ENCODE results near the gene CT47A1. TPM values are rescaled to one million over a fixed set of nuclear protein-coding genes. Genes with fewer than 3 reads are reported as not detected.
"Not testable (repeated sequence)": the region's sequence is repeated elsewhere in the genome, so short reads cannot be mapped to it uniquely, and the experiment has no call there.

CT47A1 gene
- not detected in 2 replicates for total RNA-seq (2021)
- not detected for Bru-seq, nascent RNA
- BruChase-seq, experiment 1, labeled RNA remaining after a 2-hour chase, result not detected
- not detected for BruChase-seq, experiment 2, labeled RNA remaining after a 6-hour chase
- long read RNA-seq, result 0 reads

- H2AFZ ChIP-seq; H3K27me3 ChIP-seq (ENCODE audit: insufficient read depth, low read depth); H3K36me3 ChIP-seq (ENCODE audit: low read depth); H3K9me2 ChIP-seq (ENCODE audit: insufficient read depth); H3K4me3 ChIP-seq; H3K4me1 ChIP-seq (replicated peaks; ENCODE audit: insufficient read depth); intact Hi-C loops (cut with micrococcal nuclease; ENCODE audit: unreplicated experiment); H3F3A ChIP-seq (ENCODE audit: insufficient read depth, low read depth); H3K4me2 ChIP-seq; H4K20me1 ChIP-seq (ENCODE audit: insufficient read depth); H3K27ac ChIP-seq; POLR2A ChIA-PET (ENCODE audit: unreplicated experiment); H3K79me2 ChIP-seq (ENCODE audit: low read depth); DNase-seq; H3K9me3 ChIP-seq (ENCODE audit: insufficient read depth, low read depth); CTCF ChIA-PET; BruUV-seq (replicated peaks): not testable (repeated sequence)
These were observed at the start of gene CT47A1 for GRCh38 chrX:120985660-120986059. CT47A1 (minus strand) TSS chrX:120985760; CDS start chrX:120985529, 231 bp downstream.

GRCh38 chrX:121032531-121032930, 47.0 kb upstream of the CT47A1 start:
- no peaks in the 10 kb centered on the region; the same call in none of the 2 replicates for H3K9me2 ChIP-seq (ENCODE audit: insufficient read depth)
- no peaks in the 10 kb centered on the region for H3K79me2 ChIP-seq (ENCODE audit: low read depth)
- no peaks in the 10 kb centered on the region for H3K27me3 ChIP-seq (ENCODE audit: insufficient read depth, low read depth)
- no peaks in the 10 kb centered on the region for H3F3A ChIP-seq (ENCODE audit: insufficient read depth, low read depth)
- no peak overlapping the region for H3K4me3 ChIP-seq
- no peak overlapping the region for H3K27ac ChIP-seq
- H3K4me2 ChIP-seq, result no peak overlapping the region
- ChIA-PET POLR2A (ENCODE audit: unreplicated experiment) (interaction anchor here (0.7 kb wide), 1 partner anchor 937 kb away, joined by 3 read pairs; no protein-coding TSS in a partner anchor), CTCF (no interaction called here)
- no peaks in the 10 kb centered on the region for H3K4me1 ChIP-seq (replicated peaks; ENCODE audit: insufficient read depth)
- intact Hi-C loops (cut with micrococcal nuclease; ENCODE audit: unreplicated experiment), result loop anchor here (10.0 kb wide), 1 partner anchor 672 kb away; no protein-coding TSS in a partner anchor
- no peak overlapping the region for H2AFZ ChIP-seq
- TF ChIP-seq CTCF (conservative IDR thresholded peaks at IDR 0.05) (no peak), EZH2 (IDR thresholded peaks at IDR 0.05; ENCODE audit: low read depth) (no peak)
- BruUV-seq (replicated peaks), result no TSS peak
- H4K20me1 ChIP-seq (ENCODE audit: insufficient read depth), result no peaks in the 10 kb centered on the region
- no peaks in the 10 kb centered on the region for H3K36me3 ChIP-seq (ENCODE audit: low read depth)
- no peaks in the 10 kb centered on the region for H3K9me3 ChIP-seq (ENCODE audit: insufficient read depth, low read depth)
- DNase-seq, result no peak

- H3K4me1 ChIP-seq (replicated peaks; ENCODE audit: insufficient read depth), result no peaks in the 10 kb centered on the region
- no peaks in the 10 kb centered on the region for H4K20me1 ChIP-seq (ENCODE audit: insufficient read depth)
- ChIA-PET POLR2A (ENCODE audit: unreplicated experiment) (no interaction called here), CTCF (no interaction called here)
- H2AFZ ChIP-seq, result no peak overlapping the region
- no peaks in the 10 kb centered on the region for H3K27me3 ChIP-seq (ENCODE audit: insufficient read depth, low read depth)
- H3K4me2 ChIP-seq, result no peak overlapping the region
- H3K79me2 ChIP-seq (ENCODE audit: low read depth), result no peaks in the 10 kb centered on the region
- no peaks in the 10 kb centered on the region for H3K36me3 ChIP-seq (ENCODE audit: low read depth)
- no peak for DNase-seq
- no peak for TF ChIP-seq CTCF (conservative IDR thresholded peaks at IDR 0.05)
- TF ChIP-seq EZH2 (IDR thresholded peaks at IDR 0.05; ENCODE audit: low read depth), result no peak
- H3K9me2 ChIP-seq (ENCODE audit: insufficient read depth), result no peaks in the 10 kb centered on the region; the same call in none of the 2 replicates
- intact Hi-C loops (cut with micrococcal nuclease; ENCODE audit: unreplicated experiment), result loop anchor here (10.0 kb wide), 1 partner anchor 675 kb away; no protein-coding TSS in a partner anchor
- H3K27ac ChIP-seq, result no peak overlapping the region
- H3K4me3 ChIP-seq, result no peak overlapping the region
- BruUV-seq (replicated peaks), result no TSS peak
- H3K9me3 ChIP-seq (ENCODE audit: insufficient read depth, low read depth), result no peaks in the 10 kb centered on the region
- H3F3A ChIP-seq (ENCODE audit: insufficient read depth, low read depth), result no peaks in the 10 kb centered on the region
These were observed 44.5 kb upstream of the CT47A1 start for GRCh38 chrX:121030083-121030482.

GRCh38 chrX:121028419-121028818, 42.9 kb upstream of the CT47A1 start:
- Histone ChIP-seq H3K4me1 (replicated peaks; ENCODE audit: insufficient read depth) (no peaks in the 10 kb centered on the region), H3K36me3 (ENCODE audit: low read depth) (no peaks in the 10 kb centered on the region), H3K27me3 (ENCODE audit: insufficient read depth, low read depth) (no peaks in the 10 kb centered on the region), H3F3A (ENCODE audit: insufficient read depth, low read depth) (no peaks in the 10 kb centered on the region), H3K9me3 (ENCODE audit: insufficient read depth, low read depth) (no peaks in the 10 kb centered on the region), H3K4me2 (no peak overlapping the region), H3K9me2 (ENCODE audit: insufficient read depth) (no peaks in the 10 kb centered on the region; the same call in none of the 2 replicates), H2AFZ (no peak overlapping the region), H4K20me1 (ENCODE audit: insufficient read depth) (no peaks in the 10 kb centered on the region), H3K4me3 (no peak overlapping the region), H3K79me2 (ENCODE audit: low read depth) (no peaks in the 10 kb centered on the region), H3K27ac (no peak overlapping the region)
- intact Hi-C loops (cut with micrococcal nuclease; ENCODE audit: unreplicated experiment), result no loop called here
- DNase-seq, result no peak
- CTCF ChIA-PET, result no interaction called here
- no peak for TF ChIP-seq EZH2 (IDR thresholded peaks at IDR 0.05; ENCODE audit: low read depth)
- no peak for TF ChIP-seq CTCF (conservative IDR thresholded peaks at IDR 0.05)
- no TSS peak for BruUV-seq (replicated peaks)
- POLR2A ChIA-PET (ENCODE audit: unreplicated experiment), result interaction anchor here (0.5 kb wide), 1 partner anchor 183 kb away, joined by 3 read pairs; no protein-coding TSS in a partner anchor
